D721Med (cell line): ENCODE data around the gene PRKCSH.
"Not testable (repeated sequence)": the region's sequence is repeated elsewhere in the genome, so short reads cannot be mapped to it uniquely, and the experiment has no call there.

Source experiments
- DNase-seq: peaks from one replicate; pipeline ENCODE4 v3.0.0; 2011; ENCODE audit warnings: low spot score; ENCODE audit not compliant: insufficient read length
- FAIRE-seq: peaks from 2 replicates; lab custom pipeline; 2011; peaks lifted over from hg19 to GRCh38; lab: Jason Lieb, UNC
- CTCF ChIP-seq: IDR thresholded peaks from 2 replicates; pipeline ENCODE4 v1.5.1; 2012; ENCODE audit warnings: mild to moderate bottlenecking, control low read depth; ENCODE audit not compliant: insufficient read depth; ENCODE audit errors: missing control alignments

The PRKCSH gene

GRCh38 chr19:11421371-11422098 lies 13.9 kb upstream of the PRKCSH start:
- no peak for DNase-seq
- no peak for TF ChIP-seq CTCF
- FAIRE-seq: no peak

DNA sequence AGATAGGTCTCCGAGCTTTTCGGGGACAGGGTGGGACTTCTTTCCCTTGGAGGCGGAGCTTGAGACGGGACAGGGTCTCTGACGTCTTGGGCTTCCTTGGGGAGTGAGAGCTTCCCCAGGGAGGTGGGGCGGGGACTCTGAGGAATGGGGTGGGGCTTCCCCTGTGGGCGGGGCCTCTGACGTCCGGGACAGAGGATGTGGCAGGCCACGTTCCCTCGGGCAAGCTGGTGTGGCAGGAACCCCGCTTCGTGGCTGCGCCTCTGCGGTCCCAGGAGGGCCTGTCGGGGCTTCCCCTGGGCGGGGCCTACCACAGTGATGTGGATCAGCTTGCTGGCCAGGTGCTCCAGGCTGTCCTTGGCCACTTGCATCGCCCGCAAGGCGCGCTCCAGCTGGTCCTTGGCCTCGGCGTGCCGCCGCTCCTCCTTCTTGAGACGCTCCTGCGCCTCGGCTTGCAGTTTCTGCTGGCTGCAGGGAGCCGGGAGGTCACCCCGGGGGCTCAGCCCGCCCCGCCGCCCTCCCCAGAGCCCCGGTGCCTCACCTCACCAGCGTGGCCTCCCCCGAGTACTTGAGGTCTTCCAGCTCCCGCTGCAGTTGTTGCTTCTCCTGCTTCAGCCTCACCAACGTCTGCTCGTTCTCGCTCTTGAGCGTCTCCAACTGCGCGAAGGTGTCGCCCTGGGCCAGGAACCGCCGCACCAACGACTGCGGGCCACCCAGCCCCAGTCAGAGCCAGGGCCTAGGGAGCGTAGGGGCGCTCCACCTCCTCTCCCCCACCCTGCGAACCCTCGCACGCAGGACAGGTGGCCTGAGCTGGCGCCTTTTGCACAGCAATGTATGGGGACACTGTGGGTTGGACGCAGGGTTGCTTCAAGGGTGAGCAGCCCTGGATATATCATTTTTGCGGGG lies 13.0 kb upstream of the PRKCSH start:
- FAIRE-seq (no peak), DNase-seq (no peak)
- TF ChIP-seq CTCF: no peak

DNA sequence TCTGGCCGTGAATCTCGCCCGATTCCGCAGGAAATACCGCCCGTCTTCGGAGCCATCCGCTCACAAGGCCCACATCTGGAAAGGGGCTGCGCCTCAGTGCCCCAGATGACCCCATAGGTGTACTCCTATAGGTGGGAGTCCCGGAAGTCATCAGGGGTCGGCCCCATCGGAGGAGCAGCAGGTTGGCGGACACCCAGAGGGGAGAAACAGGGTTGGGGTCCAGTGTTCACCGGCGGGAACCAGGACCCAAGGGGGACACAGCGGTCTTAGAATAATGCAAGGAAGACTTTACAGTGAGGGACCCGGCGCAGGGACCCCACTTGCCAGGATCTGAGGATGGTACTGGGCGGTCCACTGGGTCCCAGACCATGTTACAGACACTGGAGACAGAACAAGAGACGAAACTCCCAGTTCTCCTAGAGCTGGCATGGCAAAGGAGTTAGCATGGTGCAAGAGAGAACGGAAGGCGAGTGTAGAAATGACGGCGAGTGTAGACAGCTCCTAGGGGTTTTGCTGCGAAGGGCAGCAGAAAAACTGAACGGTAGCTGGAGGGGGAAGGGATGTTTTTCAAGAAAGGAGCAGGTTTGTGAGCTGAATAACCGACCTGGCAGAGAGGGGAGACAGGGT lies 12.2 kb upstream of the PRKCSH start:
- FAIRE-seq (no peak), DNase-seq (no peak)
- TF ChIP-seq CTCF: no peak

DNA sequence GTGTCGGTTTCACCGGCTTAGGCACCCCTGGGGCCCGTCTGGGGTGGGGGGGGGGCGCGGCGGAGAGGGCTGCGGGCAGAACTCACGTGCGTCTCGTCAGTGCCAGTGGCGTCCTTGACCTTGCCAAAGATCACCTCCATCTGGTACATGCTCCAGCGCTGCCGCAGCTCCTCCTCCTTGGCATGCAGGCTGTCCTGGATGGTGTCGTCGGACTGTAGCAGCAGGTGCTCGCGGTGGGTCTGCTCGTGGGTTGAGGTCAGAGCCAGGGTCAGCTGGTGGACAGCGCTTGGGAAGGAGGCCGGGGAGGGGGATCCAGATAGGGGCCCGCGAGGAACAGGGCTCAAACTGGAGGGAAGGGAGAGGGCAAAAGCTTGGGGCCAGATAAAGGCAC lies 11.6 kb upstream of the PRKCSH start:
- no peak for TF ChIP-seq CTCF
- FAIRE-seq (no peak), DNase-seq (no peak)

GRCh38 chr19:11425719-11426457 lies 9.5 kb upstream of the PRKCSH start:
- no peak for DNase-seq
- TF ChIP-seq CTCF: no peak
- no peak for FAIRE-seq

DNA sequence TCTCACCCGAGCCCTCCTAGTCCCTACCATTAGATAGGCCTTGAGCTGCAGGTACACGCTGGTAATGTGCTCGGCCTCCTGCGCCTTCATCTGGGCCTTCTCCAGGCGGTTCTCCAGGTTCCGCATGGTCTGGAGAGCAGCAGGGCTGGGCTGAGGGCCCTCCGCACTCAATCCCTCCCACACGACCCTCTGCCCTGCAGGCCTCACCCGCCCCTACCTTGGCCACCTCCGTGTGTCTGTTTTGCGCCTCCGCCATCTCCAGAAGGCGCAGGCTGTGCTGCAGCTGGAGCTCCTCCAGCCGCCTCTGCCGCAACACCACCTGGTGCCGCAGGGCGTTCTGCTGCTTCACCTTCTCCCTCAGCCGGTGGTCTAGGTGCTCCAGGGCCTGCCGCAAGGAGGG lies 8.8 kb upstream of the PRKCSH start:
- no peak for DNase-seq
- no peak for FAIRE-seq
- no peak for TF ChIP-seq CTCF

DNA sequence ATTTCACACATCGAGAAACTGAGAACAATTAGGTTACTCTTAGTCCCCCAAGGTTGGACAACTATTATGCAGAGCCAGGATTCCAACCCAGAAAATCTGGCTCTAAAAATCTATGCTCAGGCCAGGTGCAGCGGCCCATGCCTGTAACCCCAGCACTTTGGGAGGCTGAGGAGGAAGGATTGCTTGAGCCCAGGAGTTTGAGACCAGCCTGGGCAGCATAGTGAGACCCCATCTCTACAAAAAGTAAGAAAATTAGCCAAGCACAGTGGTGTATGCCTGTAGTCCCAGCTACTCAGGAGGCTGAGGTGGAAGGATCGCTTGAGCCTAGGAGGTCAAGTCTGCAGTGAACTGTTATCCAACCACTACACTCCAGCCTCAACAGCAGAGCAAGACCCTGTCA lies 1.9 kb upstream of the PRKCSH start:
- not testable (repeated sequence) for DNase-seq, FAIRE-seq
